Measurements from ENCODE around the gene NCEH1. TPM values are rescaled to one million over a fixed set of nuclear protein-coding genes. Genes with fewer than 3 reads are reported as not detected.
A peak's percentile ranks its signal among the peaks of the same experiment; 100 is the strongest.

The NCEH1 gene
- total and polyA plus RNA-seq, 12 donors: 8.7 to 66.4 (median 50.9) TPM

DNA sequence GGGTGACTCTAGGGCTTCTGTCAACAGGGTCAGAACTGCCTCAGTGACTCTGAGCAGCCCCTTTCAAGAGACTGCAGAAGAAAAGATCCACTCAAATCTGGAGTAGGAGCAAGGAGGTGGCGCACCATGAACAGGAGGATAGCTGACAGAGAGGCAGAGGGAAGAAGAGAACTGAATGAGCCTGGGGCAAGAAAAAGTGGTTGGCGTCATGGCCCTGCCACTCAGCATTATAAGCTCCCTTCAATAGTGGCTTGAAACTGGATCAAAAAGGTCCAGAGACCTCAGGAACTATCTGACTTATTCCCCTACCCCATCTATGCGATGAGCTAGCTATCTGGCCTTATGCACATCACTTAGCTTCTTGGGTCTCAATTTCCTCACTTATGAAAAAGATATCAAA lies 66.6 kb downstream of the NCEH1 start:
- intact Hi-C loops (cut with DNase I): no loop called here
- TF ChIP-seq, protein P1, sequence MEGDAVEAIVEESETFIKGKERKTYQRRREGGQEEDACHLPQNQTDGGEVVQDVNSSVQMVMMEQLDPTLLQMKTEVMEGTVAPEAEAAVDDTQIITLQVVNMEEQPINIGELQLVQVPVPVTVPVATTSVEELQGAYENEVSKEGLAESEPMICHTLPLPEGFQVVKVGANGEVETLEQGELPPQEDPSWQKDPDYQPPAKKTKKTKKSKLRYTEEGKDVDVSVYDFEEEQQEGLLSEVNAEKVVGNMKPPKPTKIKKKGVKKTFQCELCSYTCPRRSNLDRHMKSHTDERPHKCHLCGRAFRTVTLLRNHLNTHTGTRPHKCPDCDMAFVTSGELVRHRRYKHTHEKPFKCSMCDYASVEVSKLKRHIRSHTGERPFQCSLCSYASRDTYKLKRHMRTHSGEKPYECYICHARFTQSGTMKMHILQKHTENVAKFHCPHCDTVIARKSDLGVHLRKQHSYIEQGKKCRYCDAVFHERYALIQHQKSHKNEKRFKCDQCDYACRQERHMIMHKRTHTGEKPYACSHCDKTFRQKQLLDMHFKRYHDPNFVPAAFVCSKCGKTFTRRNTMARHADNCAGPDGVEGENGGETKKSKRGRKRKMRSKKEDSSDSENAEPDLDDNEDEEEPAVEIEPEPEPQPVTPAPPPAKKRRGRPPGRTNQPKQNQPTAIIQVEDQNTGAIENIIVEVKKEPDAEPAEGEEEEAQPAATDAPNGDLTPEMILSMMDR (IDR thresholded peaks at IDR 0.05): no peak
- H3K27ac ChIP-seq: no peak overlapping the region
- H3K36me3 ChIP-seq: peaks cover 0 to 58% (median 14%) of the 10 kb centered on the region in 9 donors
- peaks cover 0 to 39% (median 19%) of the 10 kb centered on the region in 9 donors for H3K4me1 ChIP-seq
- DNase-seq: no peak
- no peaks in the 10 kb centered on the region for H3K9me3 ChIP-seq
- WGBS, 2 donors: 97 to 100% methylated on average over 3 of the region's 3 CpGs
- H3K27me3 ChIP-seq: no peaks in the 10 kb centered on the region
- no peak overlapping the region for H3K4me3 ChIP-seq
- no peak for ATAC-seq

DNA sequence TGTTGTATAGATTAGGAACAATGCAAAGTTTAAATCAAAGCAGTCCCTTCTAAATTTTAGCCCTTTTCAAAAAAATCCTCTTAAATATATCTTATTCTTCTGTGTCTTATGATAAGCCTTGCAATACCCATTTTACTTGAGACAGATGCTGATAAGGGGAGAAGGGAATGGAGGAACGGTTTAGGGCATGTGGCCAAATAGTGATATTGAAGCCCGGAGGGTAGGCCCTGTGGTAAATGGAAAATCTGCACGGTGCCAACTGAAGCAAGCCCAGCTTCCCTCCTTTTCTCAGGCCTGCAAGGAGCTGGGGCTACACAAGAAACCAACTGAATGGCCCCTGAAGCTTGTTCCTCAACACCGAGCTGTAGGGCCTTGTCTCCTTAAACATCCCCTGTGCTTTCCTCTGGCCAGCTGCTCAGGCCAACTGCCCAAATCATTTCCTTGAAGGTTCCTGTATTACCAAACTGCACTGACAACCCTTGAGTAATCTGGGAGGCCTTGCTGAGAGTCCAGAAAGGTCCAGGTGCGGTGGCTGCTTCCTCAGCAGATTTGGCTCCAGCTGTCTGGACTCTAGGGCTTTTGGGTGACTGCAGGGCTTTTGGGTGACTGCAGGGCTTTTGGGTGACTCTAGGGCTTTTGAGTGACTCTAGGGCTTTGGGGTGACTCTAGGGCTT lies 67.2 kb downstream of the NCEH1 start:
- ATAC-seq (peak in 1 of 8 donors; percentile 21), DNase-seq (no peak)
- Histone ChIP-seq H3K9me3 (no peaks in the 10 kb centered on the region), H3K36me3 (peaks cover 0 to 60% (median 14%) of the 10 kb centered on the region in 9 donors), H3K27me3 (no peaks in the 10 kb centered on the region), H3K4me3 (no peak overlapping the region), H3K4me1 (peaks cover 0 to 33% (median 15%) of the 10 kb centered on the region in 9 donors), H3K27ac (no peak overlapping the region)
- WGBS, 2 donors: 76 to 81% methylated on average over 5 of the region's 5 CpGs
- TF ChIP-seq, protein P1 (IDR thresholded peaks at IDR 0.05): no peak
- intact Hi-C loops (cut with DNase I): no loop called here

DNA sequence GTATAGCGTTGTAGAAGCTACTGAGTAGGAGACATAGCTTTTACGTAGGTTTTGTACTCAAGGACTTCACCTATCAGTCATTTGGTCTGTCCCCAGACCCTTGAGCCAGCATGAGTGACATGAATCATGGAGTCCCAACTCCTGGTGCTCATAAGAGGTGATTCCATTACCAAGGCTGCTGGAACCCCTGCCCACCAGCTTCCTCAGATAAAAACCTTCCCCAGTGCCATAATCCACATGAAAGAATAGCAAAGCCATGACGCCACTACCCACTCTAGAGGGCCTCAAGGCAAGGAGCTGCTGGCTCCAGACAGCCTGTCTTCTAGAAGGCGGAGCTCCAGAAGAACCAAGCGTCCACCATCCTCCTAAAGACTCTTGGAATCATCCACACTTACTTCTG lies 69.6 kb downstream of the NCEH1 start:
- Histone ChIP-seq H3K27ac (no peak overlapping the region), H3K4me1 (peaks cover 0 to 14% (median 0%) of the 10 kb centered on the region in 9 donors), H3K9me3 (no peaks in the 10 kb centered on the region), H3K4me3 (no peak overlapping the region), H3K36me3 (peaks cover 0 to 65% (median 14%) of the 10 kb centered on the region in 9 donors), H3K27me3 (no peaks in the 10 kb centered on the region)
- intact Hi-C loops (cut with DNase I): no loop called here
- WGBS, 2 donors: 97 to 99% methylated on average over 5 of the region's 5 CpGs
- TF ChIP-seq, protein P1 (IDR thresholded peaks at IDR 0.05): no peak
- ATAC-seq (peak in 1 of 8 donors; percentile 57), DNase-seq (no peak)

DNA sequence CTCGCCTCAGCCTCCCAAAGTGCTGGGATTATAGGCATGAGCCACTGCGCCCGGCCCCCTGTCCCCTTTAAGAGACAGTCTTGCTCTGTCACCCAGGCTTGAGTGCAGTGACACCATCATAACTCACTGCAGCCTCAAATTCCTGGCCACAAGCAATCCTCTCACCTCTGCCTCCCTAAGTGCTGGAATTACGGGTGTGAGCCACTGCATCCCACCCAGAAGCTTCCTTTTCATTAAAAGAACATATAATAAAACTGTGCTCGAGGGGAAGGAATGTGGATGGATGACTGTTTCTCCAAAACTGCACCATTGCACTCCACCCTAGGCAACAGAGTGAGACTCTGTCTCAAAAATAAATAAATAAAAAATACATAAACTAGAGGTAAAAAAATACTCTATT lies 70.1 kb downstream of the NCEH1 start:
- no peak overlapping the region for H3K27ac ChIP-seq
- TF ChIP-seq, protein P1 (IDR thresholded peaks at IDR 0.05): no peak
- ATAC-seq: no peak
- H3K4me3 ChIP-seq: no peak overlapping the region
- intact Hi-C loops (cut with DNase I): no loop called here
- H3K4me1 ChIP-seq: peaks cover 0 to 15% (median 0%) of the 10 kb centered on the region in 9 donors
- H3K36me3 ChIP-seq: peaks cover 0 to 66% (median 14%) of the 10 kb centered on the region in 9 donors
- no peaks in the 10 kb centered on the region for H3K9me3 ChIP-seq
- DNase-seq: no peak
- H3K27me3 ChIP-seq: no peaks in the 10 kb centered on the region
- 93 to 94% methylated on average over 5 of the region's 5 CpGs for WGBS, 2 donors

All from heart right ventricle (tissue), 16 donors.